ENCODE data around the gene STH.

Gene STH

DNA sequence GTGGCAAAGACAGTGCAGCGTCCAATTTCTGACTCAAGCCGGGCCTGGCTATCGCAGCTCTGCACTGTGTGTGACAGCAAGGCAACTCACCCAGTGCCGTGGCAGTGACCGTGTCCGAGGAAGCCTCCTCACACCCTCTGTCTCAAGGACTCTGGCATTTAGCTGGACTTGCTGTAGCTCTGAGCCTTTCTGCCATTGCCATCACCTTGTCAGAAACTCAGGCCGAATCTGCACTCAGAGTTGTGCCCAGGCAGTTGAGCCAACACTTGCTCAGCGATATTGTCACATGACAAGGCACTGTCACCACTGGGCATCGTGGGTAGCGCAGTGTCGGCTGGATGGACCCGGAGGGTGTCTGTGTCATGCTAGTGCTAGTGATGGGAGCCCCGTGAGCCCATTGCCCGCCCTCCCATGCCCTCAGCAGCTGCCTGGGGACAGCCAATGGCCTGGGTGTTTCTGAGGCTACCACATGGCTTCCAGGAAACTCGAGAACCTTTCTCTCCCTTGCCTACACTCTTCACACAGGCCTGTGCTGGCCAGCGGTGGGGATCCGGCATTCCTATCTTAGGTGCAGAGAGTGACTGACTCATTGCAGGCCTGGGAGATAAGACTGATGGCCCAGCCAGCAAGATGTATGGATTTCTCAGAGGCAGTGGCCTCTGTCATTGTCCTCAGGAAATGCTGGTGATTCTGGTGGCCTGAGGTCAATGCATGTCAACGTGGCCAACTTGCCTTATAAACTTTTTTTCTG is 22.1 kb upstream of the STH start:
- TF ChIP-seq, protein P1, sequence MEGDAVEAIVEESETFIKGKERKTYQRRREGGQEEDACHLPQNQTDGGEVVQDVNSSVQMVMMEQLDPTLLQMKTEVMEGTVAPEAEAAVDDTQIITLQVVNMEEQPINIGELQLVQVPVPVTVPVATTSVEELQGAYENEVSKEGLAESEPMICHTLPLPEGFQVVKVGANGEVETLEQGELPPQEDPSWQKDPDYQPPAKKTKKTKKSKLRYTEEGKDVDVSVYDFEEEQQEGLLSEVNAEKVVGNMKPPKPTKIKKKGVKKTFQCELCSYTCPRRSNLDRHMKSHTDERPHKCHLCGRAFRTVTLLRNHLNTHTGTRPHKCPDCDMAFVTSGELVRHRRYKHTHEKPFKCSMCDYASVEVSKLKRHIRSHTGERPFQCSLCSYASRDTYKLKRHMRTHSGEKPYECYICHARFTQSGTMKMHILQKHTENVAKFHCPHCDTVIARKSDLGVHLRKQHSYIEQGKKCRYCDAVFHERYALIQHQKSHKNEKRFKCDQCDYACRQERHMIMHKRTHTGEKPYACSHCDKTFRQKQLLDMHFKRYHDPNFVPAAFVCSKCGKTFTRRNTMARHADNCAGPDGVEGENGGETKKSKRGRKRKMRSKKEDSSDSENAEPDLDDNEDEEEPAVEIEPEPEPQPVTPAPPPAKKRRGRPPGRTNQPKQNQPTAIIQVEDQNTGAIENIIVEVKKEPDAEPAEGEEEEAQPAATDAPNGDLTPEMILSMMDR (IDR thresholded peaks at IDR 0.05; ENCODE audit: insufficient read depth, low read depth, low read length, missing control alignments), result no peak
- no peak overlapping the region for H3K4me3 ChIP-seq (ENCODE audit: low read length)
- peak; percentile 22 for DNase-seq (ENCODE audit: low read depth)

DNA sequence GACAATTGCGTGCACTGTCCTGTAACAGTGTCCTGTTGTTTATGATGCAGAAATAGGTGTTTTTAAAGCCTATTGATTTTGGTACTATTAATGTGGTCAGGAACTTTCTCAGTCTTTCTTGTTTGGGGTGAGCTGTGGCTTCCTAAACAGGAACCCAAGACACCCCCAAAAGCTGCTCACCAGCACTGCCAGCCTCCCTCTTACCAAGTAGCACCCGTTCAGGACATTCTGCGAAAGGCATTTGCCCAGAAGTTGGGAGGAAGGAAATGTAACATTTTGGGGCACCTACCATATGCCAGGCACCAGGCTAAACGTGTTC is 21.6 kb upstream of the STH start:
- H3K4me3 ChIP-seq (ENCODE audit: low read length), result no peak overlapping the region
- DNase-seq (ENCODE audit: low read depth), result no peak
- TF ChIP-seq, protein P1 (IDR thresholded peaks at IDR 0.05; ENCODE audit: insufficient read depth, low read depth, low read length, missing control alignments), result no peak

DNA sequence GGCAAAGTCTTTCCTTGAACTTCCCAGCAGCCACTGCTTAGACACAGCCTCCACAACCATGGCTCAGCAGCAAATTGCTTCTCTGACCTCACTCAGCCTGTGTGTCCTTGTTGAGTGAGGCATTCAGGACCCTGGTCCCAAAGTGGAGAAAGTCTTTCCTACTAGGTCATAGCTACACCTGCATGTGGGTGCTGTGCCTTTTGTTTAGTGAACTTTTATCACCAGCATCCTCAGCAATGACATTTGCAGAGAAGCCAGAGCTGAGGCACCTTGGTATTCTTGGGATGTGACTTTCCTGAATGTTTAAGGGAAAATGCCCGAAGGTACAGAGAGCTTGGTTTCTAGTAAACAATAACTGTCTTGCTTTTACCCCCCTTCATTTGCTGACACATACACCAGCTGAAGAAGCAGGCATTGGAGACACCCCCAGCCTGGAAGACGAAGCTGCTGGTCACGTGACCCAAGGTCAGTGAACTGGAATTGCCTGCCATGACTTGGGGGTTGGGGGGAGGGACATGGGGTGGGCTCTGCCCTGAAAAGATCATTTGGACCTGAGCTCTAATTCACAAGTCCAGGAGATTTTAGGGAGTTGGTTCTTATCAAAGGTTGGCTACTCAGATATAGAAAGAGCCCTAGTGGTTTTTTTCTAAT is 20.9 kb upstream of the STH start:
- DNase-seq (ENCODE audit: low read depth), result no peak
- no peak overlapping the region for H3K4me3 ChIP-seq (ENCODE audit: low read length)
- TF ChIP-seq, protein P1 (IDR thresholded peaks at IDR 0.05; ENCODE audit: insufficient read depth, low read depth, low read length, missing control alignments), result no peak

DNA sequence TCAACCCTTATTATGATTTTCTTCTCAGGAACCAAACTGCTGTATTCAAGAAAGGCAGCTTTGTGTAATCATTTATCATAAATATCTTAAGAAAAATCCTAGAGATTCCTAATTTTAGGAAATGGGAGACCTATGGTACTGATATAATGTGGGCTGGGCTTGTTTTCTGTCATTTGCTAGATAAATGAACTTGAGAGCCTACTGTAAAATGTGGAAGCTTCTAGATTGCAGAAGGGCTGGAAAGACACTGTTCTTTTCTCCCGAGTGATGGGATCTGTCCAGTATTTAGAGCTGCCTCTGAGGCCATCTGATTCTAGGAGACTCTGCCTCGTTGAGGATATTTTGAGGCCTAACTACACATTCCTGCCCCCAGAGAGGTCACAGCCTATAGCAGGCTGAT is 19.9 kb upstream of the STH start:
- DNase-seq (ENCODE audit: low read depth), result no peak
- TF ChIP-seq, protein P1 (IDR thresholded peaks at IDR 0.05; ENCODE audit: insufficient read depth, low read depth, low read length, missing control alignments), result no peak
- H3K4me3 ChIP-seq (ENCODE audit: low read length), result no peak overlapping the region

DNA sequence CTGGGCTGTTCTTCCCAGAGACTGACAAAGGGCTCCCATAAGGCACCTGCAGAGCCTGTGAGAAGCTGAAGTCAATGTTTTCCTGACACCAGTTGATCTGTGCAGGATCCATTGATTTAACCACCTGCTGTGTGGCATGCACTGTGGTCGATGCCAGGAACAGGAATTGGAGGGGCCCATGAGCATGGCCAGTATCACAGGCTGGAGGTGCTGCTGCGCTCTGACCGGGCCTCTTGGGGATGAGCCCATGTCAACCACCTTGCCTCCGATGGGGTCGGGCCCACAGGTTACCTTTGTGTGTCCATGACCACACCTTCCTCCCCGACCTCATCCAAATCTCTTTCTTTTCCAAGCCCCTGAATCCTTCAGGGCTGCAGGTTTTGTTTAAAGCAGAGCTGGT is 18.2 kb upstream of the STH start:
- no peak overlapping the region for H3K4me3 ChIP-seq (ENCODE audit: low read length)
- TF ChIP-seq, protein P1 (IDR thresholded peaks at IDR 0.05; ENCODE audit: insufficient read depth, low read depth, low read length, missing control alignments), result no peak
- no peak for DNase-seq (ENCODE audit: low read depth)

DNA sequence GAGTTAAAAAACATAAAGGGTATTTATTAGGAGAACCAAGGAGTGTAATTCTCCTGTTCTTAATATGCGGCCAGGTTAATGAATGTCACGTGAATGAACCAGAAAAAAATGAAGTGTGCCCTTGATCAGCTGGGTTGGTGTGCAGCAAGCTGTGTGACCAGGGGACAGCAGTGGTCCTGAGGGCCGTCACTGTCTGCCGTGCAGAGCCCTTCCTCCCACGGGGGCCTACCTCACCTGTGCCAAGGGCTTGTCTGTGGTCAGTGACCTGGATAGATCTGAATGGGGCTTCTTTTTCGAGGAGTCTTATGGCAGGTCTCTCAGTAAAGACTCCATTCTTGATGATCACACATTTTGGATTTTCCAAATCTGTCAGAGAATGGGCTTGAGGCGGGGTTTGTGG is 17.7 kb upstream of the STH start:
- TF ChIP-seq, protein P1 (IDR thresholded peaks at IDR 0.05; ENCODE audit: insufficient read depth, low read depth, low read length, missing control alignments), result no peak
- no peak for DNase-seq (ENCODE audit: low read depth)

More for the DNA sequence above, 17.7 kb upstream of the STH start:
- no peak overlapping the region for H3K4me3 ChIP-seq (ENCODE audit: low read length)

All from epithelial cell of esophagus (primary cell).